ENCODE results near the gene POLD2.

DNA sequence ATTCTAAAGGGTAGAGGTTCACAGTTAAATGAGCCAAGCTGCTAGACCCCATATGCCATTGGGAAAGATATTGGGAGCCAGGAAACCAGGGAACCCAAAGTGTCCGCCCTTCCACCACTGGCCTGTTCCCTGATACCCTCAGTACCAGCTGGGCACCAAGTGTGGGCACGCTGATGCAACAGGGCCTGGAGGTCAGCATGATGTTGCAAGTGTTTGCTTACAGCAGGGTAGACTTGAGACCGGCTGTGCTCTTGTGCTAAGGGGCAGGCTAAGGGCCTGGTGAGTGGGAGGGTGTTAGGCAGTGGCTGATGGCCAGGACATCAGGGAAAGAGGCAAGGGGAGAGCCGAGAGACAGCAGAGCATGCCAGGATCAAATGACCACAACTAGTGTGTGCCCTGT lies 38.8 kb upstream of the POLD2 start:
- no peak for TF ChIP-seq SUZ12 (IDR thresholded peaks at IDR 0.05; ENCODE audit: extremely low read depth, insufficient read depth, insufficient read length)
- TF ChIP-seq ZNF274 (IDR thresholded peaks at IDR 0.05; ENCODE audit: low read depth, low read length): no peak

Data from NT2/D1 (cell line).